ENCODE measurements around the gene SNF8. TPM values are rescaled to one million over a fixed set of nuclear protein-coding genes. Genes with fewer than 3 reads are reported as not detected.

Gene SNF8
- total RNA-seq, 1 donor from 2014 or later = 168 TPM

GRCh38 chr17:48925991-48926342, 18.7 kb downstream of the SNF8 start:
- Histone ChIP-seq H3K4me1 (ENCODE audit: insufficient read depth, low read length) (no peaks in the 10 kb centered on the region), H4K20me1 (ENCODE audit: insufficient read depth, low read length) (peaks cover 81% of the 10 kb centered on the region), H3K4me3 (ENCODE audit: insufficient read depth, low read depth, low read length) (no peak overlapping the region), H3K4me2 (ENCODE audit: low read length) (no peak overlapping the region), H2AFZ (ENCODE audit: low read depth, low read length) (no peak overlapping the region), H3K27me3 (ENCODE audit: insufficient read depth, low read length) (no peaks in the 10 kb centered on the region), H3K9me3 (ENCODE audit: insufficient read depth, low read depth, low read length) (no peaks in the 10 kb centered on the region), H3K36me3 (ENCODE audit: insufficient read depth, low read length) (peaks cover 79% of the 10 kb centered on the region), H3K9ac (ENCODE audit: low read length) (no peak overlapping the region), H3K79me2 (ENCODE audit: insufficient read depth, low read length) (peaks cover 21% of the 10 kb centered on the region), H3K27ac (ENCODE audit: low read depth, low read length) (no peak overlapping the region)
- DNase-seq (ENCODE audit: low read depth) = no peak
- Mint-ChIP-seq H3K9me3 (ENCODE audit: unreplicated experiment) (no peaks in the 10 kb centered on the region), H3K4me3 (ENCODE audit: unreplicated experiment) (no peak overlapping the region), H3K36me3 (ENCODE audit: low read depth, unreplicated experiment) (peaks cover 13% of the 10 kb centered on the region), H3K27me3 (ENCODE audit: low read depth, unreplicated experiment) (no peaks in the 10 kb centered on the region), H3K27ac (ENCODE audit: unreplicated experiment) (no peak overlapping the region), H3K4me1 (ENCODE audit: low read depth, unreplicated experiment) (peaks cover 3% of the 10 kb centered on the region)
- TF ChIP-seq CTCF (IDR thresholded peaks at IDR 0.05; ENCODE audit: insufficient read depth, low read depth, low read length) (no peak), EZH2 (IDR thresholded peaks at IDR 0.05; ENCODE audit: insufficient read depth, low read length) (no peak)
- no peak for FAIRE-seq

- Mint-ChIP-seq H3K9me3 (ENCODE audit: unreplicated experiment) (no peaks in the 10 kb centered on the region), H3K4me1 (ENCODE audit: low read depth, unreplicated experiment) (peaks cover 3% of the 10 kb centered on the region), H3K36me3 (ENCODE audit: low read depth, unreplicated experiment) (peaks cover 15% of the 10 kb centered on the region), H3K27ac (ENCODE audit: unreplicated experiment) (no peak overlapping the region), H3K27me3 (ENCODE audit: low read depth, unreplicated experiment) (no peaks in the 10 kb centered on the region), H3K4me3 (ENCODE audit: unreplicated experiment) (no peak overlapping the region)
- Histone ChIP-seq H3K4me2 (ENCODE audit: low read length) (no peak overlapping the region), H3K36me3 (ENCODE audit: insufficient read depth, low read length) (peaks cover 79% of the 10 kb centered on the region), H3K4me1 (ENCODE audit: insufficient read depth, low read length) (no peaks in the 10 kb centered on the region), H4K20me1 (ENCODE audit: insufficient read depth, low read length) (peaks cover 85% of the 10 kb centered on the region), H3K79me2 (ENCODE audit: insufficient read depth, low read length) (peaks cover 27% of the 10 kb centered on the region), H2AFZ (ENCODE audit: low read depth, low read length) (no peak overlapping the region), H3K9me3 (ENCODE audit: insufficient read depth, low read depth, low read length) (no peaks in the 10 kb centered on the region), H3K27me3 (ENCODE audit: insufficient read depth, low read length) (no peaks in the 10 kb centered on the region), H3K4me3 (ENCODE audit: insufficient read depth, low read depth, low read length) (no peak overlapping the region), H3K27ac (ENCODE audit: low read depth, low read length) (no peak overlapping the region), H3K9ac (ENCODE audit: low read length) (peak overlapping the region; percentile 12)
- FAIRE-seq (no peak), DNase-seq (ENCODE audit: low read depth) (no peak)
- TF ChIP-seq EZH2 (IDR thresholded peaks at IDR 0.05; ENCODE audit: insufficient read depth, low read length) (no peak), CTCF (IDR thresholded peaks at IDR 0.05; ENCODE audit: insufficient read depth, low read depth, low read length) (no peak)
Measured at GRCh38 chr17:48925251-48925990, 19.2 kb downstream of the SNF8 start.
